Measurements from ENCODE around the gene MSRB1. TPM values are rescaled to one million over a fixed set of nuclear protein-coding genes. Genes with fewer than 3 reads are reported as not detected.

Gene MSRB1, protein sequence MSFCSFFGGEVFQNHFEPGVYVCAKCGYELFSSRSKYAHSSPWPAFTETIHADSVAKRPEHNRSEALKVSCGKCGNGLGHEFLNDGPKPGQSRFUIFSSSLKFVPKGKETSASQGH
- 24.6 and 25.7 TPM in 2 replicates for total RNA-seq (2014; rRNA removed)
- Bru-seq, nascent RNA = percentile 48 among the genes with signal in this experiment
- percentile 66 among the genes with signal in this experiment for BruChase-seq, experiment 1, labeled RNA remaining after a 6-hour chase
- percentile 53 among the genes with signal in this experiment for BruChase-seq, experiment 2, labeled RNA remaining after a 2-hour chase
- long read RNA-seq, transcript MSRB1-201 (4 exons, 1,423 nt) = major isoform, 32 of 32 reads
- long read RNA-seq, partial matches to known transcripts = 0 of 32 reads
- long read RNA-seq, other reads (novel, unspliced or antisense) = 0 of 32 reads

DNA sequence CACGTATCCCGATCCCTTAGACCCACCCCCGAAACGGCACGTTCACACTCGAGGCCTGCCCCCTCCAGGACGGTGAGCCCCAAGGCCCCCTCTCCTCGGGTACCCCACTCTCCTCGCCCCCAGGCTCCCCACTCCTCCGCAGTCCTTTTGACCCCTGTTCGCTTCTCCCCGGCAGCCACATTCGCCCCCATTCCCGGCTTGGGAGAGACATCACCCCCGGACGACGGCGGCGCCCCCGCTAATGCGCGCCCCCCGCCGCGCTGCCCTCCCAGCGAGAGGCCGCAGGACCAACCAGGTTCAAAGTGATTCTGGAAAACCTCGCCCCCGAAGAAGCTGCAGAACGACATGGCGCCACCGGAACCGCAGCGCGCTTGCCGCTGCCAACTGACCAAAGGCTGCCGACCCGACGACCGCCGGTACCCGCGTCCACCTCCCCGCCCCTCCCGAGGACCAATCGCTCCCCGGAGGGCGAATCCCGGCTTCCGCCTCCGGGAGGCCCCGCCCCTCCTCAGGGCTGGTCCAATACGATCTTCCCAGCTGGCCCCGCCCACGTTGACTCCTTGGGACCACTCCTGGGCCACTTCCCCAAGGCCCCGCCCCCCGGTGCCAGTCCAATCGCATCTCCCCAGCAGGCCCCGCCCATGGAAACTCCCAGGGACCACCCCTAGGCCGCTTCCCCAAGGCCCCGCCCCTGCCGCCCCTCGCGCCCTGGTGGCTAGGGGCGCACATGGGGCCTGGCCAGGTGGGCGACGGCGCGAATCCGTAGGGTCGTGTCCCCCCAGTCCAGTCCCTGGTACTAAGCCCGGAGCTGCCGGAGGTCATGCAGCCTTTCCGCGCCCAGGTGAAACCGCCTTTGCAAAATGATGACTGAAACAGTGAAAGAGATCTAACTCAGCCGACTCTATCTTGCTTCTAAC, at the start of gene MSRB1:
TSS of gene MSRB1 (minus strand) at position 390 of the 917 bp plus-strand sequence. CDS start at position 347, 43 bp downstream.
- Histone ChIP-seq H3K27me3 (ENCODE audit: low read length) (no peaks in the 10 kb centered on the region), H3F3A (ENCODE audit: low read length, unreplicated experiment) (no peaks in the 10 kb centered on the region), H2AFZ (ENCODE audit: low read length) (peak within 1 kb of the TSS; percentile 95), H4K20me1 (ENCODE audit: low read length) (no peaks in the 10 kb centered on the region), H3K79me2 (ENCODE audit: low read length) (peaks cover 6% of the 10 kb centered on the region; the same call in 1 of the 2 replicates), H3K36me3 (ENCODE audit: low read depth, low read length) (no peaks in the 10 kb centered on the region), H3K9me3 (ENCODE audit: low read length) (no peaks in the 10 kb centered on the region), H3K4me1 (ENCODE audit: insufficient read depth, low read length) (peaks cover 11% of the 10 kb centered on the region), H3K4me3 (ENCODE audit: low read length) (peak within 1 kb of the TSS; percentile 85), H3K9ac (ENCODE audit: low read length) (peak within 1 kb of the TSS; percentile 60), H3K4me2 (ENCODE audit: low read length) (peak within 1 kb of the TSS; percentile 93), H3K27ac (ENCODE audit: low read length) (peak within 1 kb of the TSS; percentile 41), H3K9me2 (replicated peaks; ENCODE audit: low read length) (no peaks in the 10 kb centered on the region)
- CTCF ChIA-PET = interaction anchor here (0.6 kb wide), 1 partner anchor 242 kb away, joined by 3 read pairs; no protein-coding TSS in a partner anchor
- POLR2A ChIA-PET (ENCODE audit: unreplicated experiment) = interaction anchor here (1.0 kb wide), 1 partner anchor 22 kb away, joined by 3 read pairs; the partner anchor contains the start of gene RPS2
- DNase-seq (peak; percentile 96), ATAC-seq (peak; percentile 95)
- no peak for TF ChIP-seq EZH2 (IDR thresholded peaks at IDR 0.05; ENCODE audit: low read length, unreplicated experiment)
- no TSS peak for BruUV-seq (replicated peaks)
- intact Hi-C loops (cut with micrococcal nuclease) = no loop called here

DNA sequence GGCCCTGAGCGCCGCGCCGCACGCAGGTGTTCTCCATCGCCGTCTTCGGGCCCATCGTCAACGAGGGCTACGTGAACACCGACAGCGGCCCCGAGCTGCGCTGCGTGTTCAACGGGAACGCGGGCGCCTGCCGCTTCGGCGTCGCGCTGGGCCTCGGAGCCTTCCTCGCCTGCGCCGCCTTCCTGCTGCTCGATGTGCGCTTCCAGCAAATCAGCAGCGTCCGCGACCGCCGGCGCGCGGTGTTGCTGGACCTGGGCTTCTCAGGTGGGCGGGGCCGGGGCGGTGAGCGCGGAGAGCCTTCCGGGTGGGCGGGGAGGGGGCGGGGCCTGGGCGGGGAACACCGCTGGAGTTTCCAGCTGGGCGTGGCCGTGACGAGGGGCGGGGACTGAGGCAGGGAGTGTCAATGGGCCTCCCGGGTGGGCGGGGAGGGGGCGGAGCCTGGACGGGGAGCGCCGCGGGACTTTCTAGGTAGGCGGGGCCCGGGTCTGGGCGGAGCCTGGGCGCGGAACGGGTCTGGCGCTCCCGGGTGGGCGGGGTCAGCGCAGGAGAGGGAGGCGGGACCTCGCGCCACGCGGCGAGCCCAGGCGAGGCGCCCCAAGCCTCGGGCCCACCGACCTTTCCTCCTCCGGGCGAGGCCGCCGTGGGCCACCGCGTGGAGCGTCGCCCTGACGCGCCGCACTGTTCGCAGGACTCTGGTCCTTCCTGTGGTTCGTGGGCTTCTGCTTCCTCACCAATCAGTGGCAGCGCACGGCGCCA, 49.1 kb upstream of the MSRB1 start:
- Histone ChIP-seq H4K20me1 (ENCODE audit: low read length) (no peaks in the 10 kb centered on the region), H3K9me2 (replicated peaks; ENCODE audit: low read length) (no peaks in the 10 kb centered on the region), H3K36me3 (ENCODE audit: low read depth, low read length) (no peaks in the 10 kb centered on the region), H3K4me1 (ENCODE audit: insufficient read depth, low read length) (peaks cover 4% of the 10 kb centered on the region; the same call in 1 of the 2 replicates), H3K27me3 (ENCODE audit: low read length) (no peaks in the 10 kb centered on the region), H3K9ac (ENCODE audit: low read length) (no peak overlapping the region), H3F3A (ENCODE audit: low read length, unreplicated experiment) (no peaks in the 10 kb centered on the region), H2AFZ (ENCODE audit: low read length) (no peak overlapping the region), H3K79me2 (ENCODE audit: low read length) (no peaks in the 10 kb centered on the region), H3K4me2 (ENCODE audit: low read length) (no peak overlapping the region), H3K27ac (ENCODE audit: low read length) (no peak overlapping the region), H3K4me3 (ENCODE audit: low read length) (no peak overlapping the region), H3K9me3 (ENCODE audit: low read length) (no peaks in the 10 kb centered on the region)
- POLR2A ChIA-PET (ENCODE audit: unreplicated experiment) = no interaction called here
- intact Hi-C loops (cut with micrococcal nuclease) = no loop called here
- CTCF ChIA-PET = interaction anchor here (0.5 kb wide), 1 partner anchor 30 kb away, joined by 10 read pairs; no protein-coding TSS in a partner anchor
- peak; percentile 63 for DNase-seq
- ATAC-seq = peak; percentile 23
- TF ChIP-seq, protein P1, sequence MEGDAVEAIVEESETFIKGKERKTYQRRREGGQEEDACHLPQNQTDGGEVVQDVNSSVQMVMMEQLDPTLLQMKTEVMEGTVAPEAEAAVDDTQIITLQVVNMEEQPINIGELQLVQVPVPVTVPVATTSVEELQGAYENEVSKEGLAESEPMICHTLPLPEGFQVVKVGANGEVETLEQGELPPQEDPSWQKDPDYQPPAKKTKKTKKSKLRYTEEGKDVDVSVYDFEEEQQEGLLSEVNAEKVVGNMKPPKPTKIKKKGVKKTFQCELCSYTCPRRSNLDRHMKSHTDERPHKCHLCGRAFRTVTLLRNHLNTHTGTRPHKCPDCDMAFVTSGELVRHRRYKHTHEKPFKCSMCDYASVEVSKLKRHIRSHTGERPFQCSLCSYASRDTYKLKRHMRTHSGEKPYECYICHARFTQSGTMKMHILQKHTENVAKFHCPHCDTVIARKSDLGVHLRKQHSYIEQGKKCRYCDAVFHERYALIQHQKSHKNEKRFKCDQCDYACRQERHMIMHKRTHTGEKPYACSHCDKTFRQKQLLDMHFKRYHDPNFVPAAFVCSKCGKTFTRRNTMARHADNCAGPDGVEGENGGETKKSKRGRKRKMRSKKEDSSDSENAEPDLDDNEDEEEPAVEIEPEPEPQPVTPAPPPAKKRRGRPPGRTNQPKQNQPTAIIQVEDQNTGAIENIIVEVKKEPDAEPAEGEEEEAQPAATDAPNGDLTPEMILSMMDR (conservative IDR thresholded peaks at IDR 0.05; ENCODE audit: low read depth, low read length) = no peak
- TF ChIP-seq EZH2 (IDR thresholded peaks at IDR 0.05; ENCODE audit: low read length, unreplicated experiment) (no peak), EZH2phosphoT487 (IDR thresholded peaks at IDR 0.05; ENCODE audit: borderline replicate concordance, low read length) (no peak)
- no TSS peak for BruUV-seq (replicated peaks)

DNA sequence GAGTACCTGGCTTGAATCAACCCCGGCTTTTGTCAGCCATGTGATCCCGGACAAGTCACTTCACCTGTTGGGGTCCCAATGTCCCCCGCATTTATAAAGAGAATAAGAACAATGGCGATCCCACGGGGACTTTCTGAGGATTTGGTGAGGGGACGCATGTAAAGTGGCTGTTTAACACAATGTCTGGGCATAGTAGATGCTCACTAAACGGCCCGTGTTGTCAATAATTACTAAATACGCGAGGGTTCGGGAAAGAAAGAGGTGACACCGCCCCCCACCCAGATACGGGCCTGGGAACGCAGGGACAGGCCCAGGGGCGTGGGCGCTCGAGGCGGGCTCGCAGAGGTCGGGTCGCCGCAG, 48.6 kb upstream of the MSRB1 start:
- intact Hi-C loops (cut with micrococcal nuclease) = no loop called here
- POLR2A ChIA-PET (ENCODE audit: unreplicated experiment) = no interaction called here

More for the DNA sequence above, 48.6 kb upstream of the MSRB1 start:
- Histone ChIP-seq H3K9me2 (replicated peaks; ENCODE audit: low read length) (no peaks in the 10 kb centered on the region), H3K4me3 (ENCODE audit: low read length) (no peak overlapping the region), H3K79me2 (ENCODE audit: low read length) (no peaks in the 10 kb centered on the region), H3K36me3 (ENCODE audit: low read depth, low read length) (no peaks in the 10 kb centered on the region; the same call in 1 of the 2 replicates), H3K27me3 (ENCODE audit: low read length) (no peaks in the 10 kb centered on the region), H3K9me3 (ENCODE audit: low read length) (no peaks in the 10 kb centered on the region), H4K20me1 (ENCODE audit: low read length) (no peaks in the 10 kb centered on the region), H3F3A (ENCODE audit: low read length, unreplicated experiment) (no peaks in the 10 kb centered on the region), H3K4me1 (ENCODE audit: insufficient read depth, low read length) (peaks cover 4% of the 10 kb centered on the region; the same call in 1 of the 2 replicates), H3K27ac (ENCODE audit: low read length) (no peak overlapping the region), H2AFZ (ENCODE audit: low read length) (no peak overlapping the region), H3K9ac (ENCODE audit: low read length) (no peak overlapping the region), H3K4me2 (ENCODE audit: low read length) (no peak overlapping the region)
- CTCF ChIA-PET = no interaction called here
- no TSS peak for BruUV-seq (replicated peaks)
- ATAC-seq (no peak), DNase-seq (no peak)
- TF ChIP-seq EZH2 (IDR thresholded peaks at IDR 0.05; ENCODE audit: low read length, unreplicated experiment) (no peak), EZH2phosphoT487 (IDR thresholded peaks at IDR 0.05; ENCODE audit: borderline replicate concordance, low read length) (no peak)
- TF ChIP-seq, protein P1 (conservative IDR thresholded peaks at IDR 0.05; ENCODE audit: low read depth, low read length) = no peak

Data from PC-3 (cell line).